GM12878 (cell line): ENCODE data around the gene CAND1. TPM values are rescaled to one million over a fixed set of nuclear protein-coding genes. Genes with fewer than 3 reads are reported as not detected.

Experiments used
- ATAC-seq: fragments of 200-7000 bp; cut with Tn5 transposase; 3 replicates; pipeline ENCODE4 v1.9.1; 2020; ENCODE audit warnings: mild to moderate bottlenecking, moderate library complexity
- BruUV-seq: library from RNA; stranded (reverse); fragments of 400-500 nt; replicated peaks from 2 replicates; lab custom pipeline; 2021; lab: Mats Ljungman, UMichigan
- CTCF ChIA-PET: fragments of 300-600 bp; sonication (Branson Sonifier 250); formaldehyde crosslinking; extraction: SDS; loops from one replicate; lab custom pipeline; 2021; ENCODE audit warnings: inconsistent platforms; lab: Yijun Ruan, JAX
- POLR2A ChIA-PET: fragments of 350-600 bp; formaldehyde crosslinking; extraction: SDS; loops from one replicate; lab custom pipeline; 2021; ENCODE audit warnings: inconsistent platforms; lab: Charles Lee
- RAD21 ChIA-PET: fragments of 300-600 bp; sonication (Branson Sonifier 250); formaldehyde crosslinking; loops from one replicate; lab custom pipeline; 2023; ENCODE audit warnings: antibody characterized with exemption; ENCODE audit not compliant: unreplicated experiment; lab: Charles Lee
- SMC1A ChIA-PET: fragments of 300-600 bp; sonication (Branson Sonifier 250); formaldehyde crosslinking; loops from one replicate; lab custom pipeline; 2023; ENCODE audit not compliant: unreplicated experiment, uncharacterized antibody; lab: Charles Lee
- DNase-seq: peaks from one replicate; pipeline ENCODE4 v3.0.0-alpha.2; 2011; ENCODE audit warnings: low read depth, low spot score
- FAIRE-seq: peaks from 3 replicates; lab custom pipeline; 2011; peaks lifted over from hg19 to GRCh38; lab: Jason Lieb, UNC
- H2AFZ ChIP-seq: 2 replicates; pipeline ENCODE4 v1.6.0; 2011; ENCODE audit warnings: low read depth, low read length, control low read depth; ENCODE audit not compliant: control insufficient read depth
- H3K27ac ChIP-seq: 2 replicates; pipeline ENCODE4 v1.5.1; 2011; ENCODE audit warnings: control low read depth; ENCODE audit not compliant: control insufficient read depth, insufficient read depth
- H3K27me3 ChIP-seq, 2 experiments: replicated peaks in 1 of 2; 2 replicates each; pipeline versions ENCODE4 v1.6.0 to v1.6.1; 2011; ENCODE audit warnings: low read length in 1 of 2; ENCODE audit not compliant: control insufficient read depth in 2 of 2, insufficient read depth in 2 of 2
- H3K36me3 ChIP-seq, 2 experiments: 2 replicates each; pipeline ENCODE4 v1.5.1; 2011; ENCODE audit warnings: low read length in 1 of 2; ENCODE audit not compliant: control insufficient read depth in 2 of 2, insufficient read depth in 2 of 2
- H3K4me1 ChIP-seq: 2 replicates; pipeline ENCODE4 v1.6.1; 2011; ENCODE audit warnings: mild to moderate bottlenecking, low read length, moderate library complexity, mixed read lengths; ENCODE audit not compliant: control insufficient read depth, insufficient read depth
- H3K4me2 ChIP-seq: 2 replicates; pipeline ENCODE4 v1.6.0; 2011; ENCODE audit warnings: control low read depth; ENCODE audit not compliant: control insufficient read depth, insufficient read depth
- H3K4me3 ChIP-seq: fragments of 200-600 bp; sonication (generic); 2 replicates; pipeline ENCODE4 v1.5.1; 2016
- H3K79me2 ChIP-seq: 2 replicates; pipeline ENCODE4 v1.6.0; 2011; ENCODE audit warnings: low read length; ENCODE audit not compliant: control insufficient read depth, insufficient read depth
- H3K9ac ChIP-seq: 2 replicates; pipeline ENCODE4 v1.8.0; 2011; ENCODE audit warnings: low read length, control low read depth, mixed read lengths; ENCODE audit not compliant: control insufficient read depth, insufficient read depth
- H3K9me3 ChIP-seq: replicated peaks from 3 replicates; pipeline ENCODE4 v1.5.1; 2011; ENCODE audit warnings: mild to moderate bottlenecking, low read length; ENCODE audit not compliant: control insufficient read depth, insufficient read depth
- H4K20me1 ChIP-seq: 2 replicates; pipeline ENCODE4 v1.6.0; 2011; ENCODE audit not compliant: control insufficient read depth, insufficient read depth
- BCL11A ChIP-seq: IDR thresholded peaks from 2 replicates; pipeline ENCODE4 v1.6.1; 2011; ENCODE audit warnings: low read depth, low read length
- ESRRA ChIP-seq: IDR thresholded peaks from 2 replicates; pipeline ENCODE4 v1.6.1; 2012; ENCODE audit warnings: mild to moderate bottlenecking, low read length, improper control_type of control experiment
- EZH2 ChIP-seq: IDR thresholded peaks from 2 replicates; pipeline ENCODE4 v1.6.1; 2012; ENCODE audit warnings: low read depth, mild to moderate bottlenecking, control low read depth, inconsistent platforms, low read length, borderline replicate concordance; ENCODE audit not compliant: control insufficient read depth
- HDGF ChIP-seq: fragments of 450-650 bp; IDR thresholded peaks from 2 replicates; pipeline ENCODE4 v1.6.1; 2016; ENCODE audit warnings: antibody characterized with exemption
- IKZF2 ChIP-seq, 2 experiments: fragments of 450-650 bp; IDR thresholded peaks; 2 replicates each; pipeline ENCODE4 v1.6.1; 2017; ENCODE audit warnings: mild to moderate bottlenecking in 2 of 2, moderate library complexity in 2 of 2
- NFXL1 ChIP-seq: fragments of 450-650 bp; IDR thresholded peaks from 2 replicates; pipeline ENCODE4 v1.6.1; 2017; ENCODE audit warnings: antibody characterized with exemption, mild to moderate bottlenecking, borderline replicate concordance
- NFYB ChIP-seq: IDR thresholded peaks from 2 replicates; pipeline ENCODE4 v1.6.1; 2011; ENCODE audit warnings: low read depth, mild to moderate bottlenecking, low read length, improper control_type of control experiment, moderate library complexity; ENCODE audit not compliant: insufficient read depth
- NRF1 ChIP-seq: conservative IDR thresholded peaks from 2 replicates; pipeline ENCODE4 v1.6.1; 2011; ENCODE audit warnings: mild to moderate bottlenecking, low read depth, low read length, improper control_type of control experiment
- POLR2AphosphoS2 ChIP-seq: IDR thresholded peaks from 2 replicates; pipeline ENCODE4 v1.6.1; 2011; ENCODE audit warnings: low read depth, mild to moderate bottlenecking, low read length, improper control_type of control experiment, moderate library complexity
- RAD51 ChIP-seq: fragments of 450-650 bp; IDR thresholded peaks from 2 replicates; pipeline ENCODE4 v1.6.1; 2016; ENCODE audit warnings: moderate library complexity, mild to moderate bottlenecking, inconsistent platforms
- STAT1 ChIP-seq: fragments of 450-650 bp; conservative IDR thresholded peaks from 2 replicates; pipeline ENCODE4 v1.6.1; 2014; ENCODE audit warnings: antibody characterized with exemption, mild to moderate bottlenecking
- TAF1 ChIP-seq: IDR thresholded peaks from 2 replicates; pipeline ENCODE4 v1.6.1; 2011; ENCODE audit warnings: mild to moderate bottlenecking, low read depth, low read length, borderline replicate concordance
- WRNIP1 ChIP-seq: IDR thresholded peaks from 2 replicates; pipeline ENCODE4 v1.6.1; 2011; ENCODE audit warnings: low read depth, low read length, improper control_type of control experiment, borderline replicate concordance
- WGBS: methylation state at CpG from one replicate; pipeline ENCODE4 v1.1.6; 2016; ENCODE audit warnings: low lambda C conversion rate; ENCODE audit not compliant: insufficient replicate concordance, insufficient coverage; ENCODE audit errors: missing lambda C conversion rate; 5-methylcytosine and 5-hydroxymethylcytosine counted together
- in situ Hi-C: fragments of 300-500 bp; cut with MboI; formaldehyde crosslinking; loops from 9 replicates; pipeline ENCODE4 v1.14.3; 2018; ENCODE audit warnings: mixed read lengths
- intact Hi-C: fragments of 100-400 bp; cut with micrococcal nuclease; formaldehyde crosslinking; loops from one replicate; pipeline ENCODE4 v1.14.2; 2022; ENCODE audit not compliant: unreplicated experiment
- polyA plus RNA-seq, 11 experiments: library from polyadenylated mRNA; depleted of rRNA in 4 of 11; unstranded in 6 of 11; stranded (reverse) in 5 of 11; fragments of >200 nt; fragmentation: Nextera tagmentation in 4 of 11; fragmentation: Illumina TruSeq in 1 of 11; extraction: Ambion mirVana in 4 of 11; extraction: Trizol in 1 of 11; gene quantifications; 1 replicate in 1 of 11; 2 replicates in 10 of 11; pipeline versions ENCODE4 v1.2.1 to v1.2.3, GENCODE V29; 2011 to 2016; ENCODE audit warnings: inconsistent platforms in 2 of 11, missing spikeins in 2 of 11, low read depth in 1 of 11
- total RNA-seq, 4 experiments: library from RNA; depleted of rRNA in 3 of 4; stranded (reverse); fragments of >200 nt in 3 of 4; fragmentation: Illumina TruSeq in 1 of 4; extraction: Trizol in 1 of 4; gene quantifications; 2 replicates each; pipeline versions ENCODE4 v1.2.1 to v1.2.3, GENCODE V29; 2013 to 2021
- TF ChIP-seq, protein P1 (sequence below): fragments of 450-650 bp; formaldehyde crosslinking; IDR thresholded peaks from 2 replicates; pipeline ENCODE4 v1.4.0; 2022; ENCODE audit warnings: mild to moderate bottlenecking, moderate library complexity
- TF ChIP-seq, protein P2 (sequence below): fragments of 450-650 bp; IDR thresholded peaks from 2 replicates; pipeline ENCODE4 v1.6.1; 2016; ENCODE audit warnings: mild to moderate bottlenecking
- TF ChIP-seq, protein P3 (sequence below): fragments of 450-650 bp; IDR thresholded peaks from 2 replicates; pipeline ENCODE4 v1.6.1; 2014; ENCODE audit warnings: mild to moderate bottlenecking

The CAND1 gene
- total and polyA plus RNA-seq, 10 of the 15 experiments (the other 5 are each of a cell fraction or from before 2014, with no cell fraction given) = 34.5 to 213 (median 96.0) TPM

DNA sequence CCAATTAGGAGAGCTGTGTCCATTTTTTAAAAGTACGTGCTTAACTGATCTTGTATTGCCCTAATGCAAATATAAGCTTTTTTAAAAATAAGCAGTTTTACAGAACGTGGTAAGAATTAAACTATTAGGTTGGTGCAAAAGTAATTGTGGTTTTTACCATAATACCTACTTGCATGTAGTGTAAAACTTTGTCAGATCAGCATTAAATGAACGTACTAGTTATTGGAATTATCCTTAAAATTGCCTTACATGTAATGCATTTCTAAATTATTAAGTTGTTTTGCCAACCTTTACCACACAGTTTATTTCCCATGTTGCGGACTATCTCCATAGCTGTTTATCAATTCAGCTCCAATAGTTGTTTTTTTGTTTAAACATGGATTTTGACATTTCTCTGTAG, 10.9 kb downstream of the CAND1 start:
- ATAC-seq = no peak
- DNase-seq = no peak
- SMC1A ChIA-PET = interaction anchor here (0.5 to 3.3 kb wide), 2 partner anchors 11 to 41 kb away, joined by 3 to 12 read pairs; partner anchors contain the start of gene CAND1
- H2AFZ ChIP-seq = no peak overlapping the region
- CTCF ChIA-PET = interaction anchor here (0.9 to 3.2 kb wide), 2 partner anchors 11 to 15 kb away, joined by 3 to 14 read pairs; partner anchors contain the start of gene CAND1
- no peaks in the 10 kb centered on the region; the same call in 2 of the 3 replicates for H3K9me3 ChIP-seq
- RAD21 ChIA-PET = interaction anchor here (0.8 to 1.4 kb wide), 2 partner anchors 11 to 381 kb away, joined by 3 to 7 read pairs; partner anchors contain the start of gene CAND1
- peaks cover 67% of the 10 kb centered on the region for H3K79me2 ChIP-seq
- H3K4me3 ChIP-seq = no peak overlapping the region
- WGBS = 43% methylated on average over 4 of the region's 4 CpGs
- H3K4me2 ChIP-seq = no peak overlapping the region
- H3K27me3 ChIP-seq = no peaks in the 10 kb centered on the region
- POLR2A ChIA-PET = interaction anchor here (1.7 kb wide), 1 partner anchor 12 kb away, joined by 5 read pairs; no protein-coding TSS in a partner anchor
- no TSS peak for BruUV-seq
- H3K36me3 ChIP-seq = peaks cover 0 to 10% of the 10 kb centered on the region in 2 experiments; a peak in 2 of 4 replicates
- no peak overlapping the region for H3K27ac ChIP-seq
- H3K4me1 ChIP-seq = no peaks in the 10 kb centered on the region; the same call in 1 of the 2 replicates
- intact Hi-C loops = no loop called here
- FAIRE-seq = no peak
- in situ Hi-C loops = no loop called here
- H3K9ac ChIP-seq = no peak overlapping the region
- TF ChIP-seq, protein P1, sequence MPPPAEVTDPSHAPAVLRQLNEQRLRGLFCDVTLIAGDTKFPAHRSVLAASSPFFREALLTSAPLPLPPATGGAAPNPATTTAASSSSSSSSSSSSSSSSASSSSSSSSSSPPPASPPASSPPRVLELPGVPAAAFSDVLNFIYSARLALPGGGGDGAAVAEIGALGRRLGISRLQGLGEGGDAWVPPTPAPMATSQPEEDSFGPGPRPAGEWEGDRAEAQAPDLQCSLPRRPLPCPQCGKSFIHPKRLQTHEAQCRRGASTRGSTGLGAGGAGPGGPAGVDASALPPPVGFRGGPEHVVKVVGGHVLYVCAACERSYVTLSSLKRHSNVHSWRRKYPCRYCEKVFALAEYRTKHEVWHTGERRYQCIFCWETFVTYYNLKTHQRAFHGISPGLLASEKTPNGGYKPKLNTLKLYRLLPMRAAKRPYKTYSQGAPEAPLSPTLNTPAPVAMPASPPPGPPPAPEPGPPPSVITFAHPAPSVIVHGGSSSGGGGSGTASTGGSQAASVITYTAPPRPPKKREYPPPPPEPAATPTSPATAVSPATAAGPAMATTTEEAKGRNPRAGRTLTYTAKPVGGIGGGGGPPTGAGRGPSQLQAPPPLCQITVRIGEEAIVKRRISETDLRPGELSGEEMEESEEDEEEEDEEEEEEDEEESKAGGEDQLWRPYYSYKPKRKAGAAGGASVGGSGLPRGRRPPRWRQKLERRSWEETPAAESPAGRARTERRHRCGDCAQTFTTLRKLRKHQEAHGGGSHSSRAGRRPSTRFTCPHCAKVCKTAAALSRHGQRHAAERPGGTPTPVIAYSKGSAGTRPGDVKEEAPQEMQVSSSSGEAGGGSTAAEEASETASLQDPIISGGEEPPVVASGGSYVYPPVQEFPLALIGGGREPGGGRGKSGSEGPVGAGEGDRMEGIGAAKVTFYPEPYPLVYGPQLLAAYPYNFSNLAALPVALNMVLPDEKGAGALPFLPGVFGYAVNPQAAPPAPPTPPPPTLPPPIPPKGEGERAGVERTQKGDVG (CRISPR knock-in tag) = no peak
- TF ChIP-seq STAT1 = no peak
- no peak for TF ChIP-seq BCL11A
- TF ChIP-seq NFXL1 = no peak
- no peak for TF ChIP-seq NRF1
- TF ChIP-seq IKZF2 (IDR thresholded peaks at IDR 0.05) = no peak
- TF ChIP-seq, protein P2, sequence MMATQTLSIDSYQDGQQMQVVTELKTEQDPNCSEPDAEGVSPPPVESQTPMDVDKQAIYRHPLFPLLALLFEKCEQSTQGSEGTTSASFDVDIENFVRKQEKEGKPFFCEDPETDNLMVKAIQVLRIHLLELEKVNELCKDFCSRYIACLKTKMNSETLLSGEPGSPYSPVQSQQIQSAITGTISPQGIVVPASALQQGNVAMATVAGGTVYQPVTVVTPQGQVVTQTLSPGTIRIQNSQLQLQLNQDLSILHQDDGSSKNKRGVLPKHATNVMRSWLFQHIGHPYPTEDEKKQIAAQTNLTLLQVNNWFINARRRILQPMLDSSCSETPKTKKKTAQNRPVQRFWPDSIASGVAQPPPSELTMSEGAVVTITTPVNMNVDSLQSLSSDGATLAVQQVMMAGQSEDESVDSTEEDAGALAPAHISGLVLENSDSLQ = no peak
- TF ChIP-seq WRNIP1 = no peak
- TF ChIP-seq ESRRA = no peak
- TF ChIP-seq, protein P3, sequence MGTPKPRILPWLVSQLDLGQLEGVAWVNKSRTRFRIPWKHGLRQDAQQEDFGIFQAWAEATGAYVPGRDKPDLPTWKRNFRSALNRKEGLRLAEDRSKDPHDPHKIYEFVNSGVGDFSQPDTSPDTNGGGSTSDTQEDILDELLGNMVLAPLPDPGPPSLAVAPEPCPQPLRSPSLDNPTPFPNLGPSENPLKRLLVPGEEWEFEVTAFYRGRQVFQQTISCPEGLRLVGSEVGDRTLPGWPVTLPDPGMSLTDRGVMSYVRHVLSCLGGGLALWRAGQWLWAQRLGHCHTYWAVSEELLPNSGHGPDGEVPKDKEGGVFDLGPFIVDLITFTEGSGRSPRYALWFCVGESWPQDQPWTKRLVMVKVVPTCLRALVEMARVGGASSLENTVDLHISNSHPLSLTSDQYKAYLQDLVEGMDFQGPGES = no peak
- TF ChIP-seq NFYB = no peak
- TF ChIP-seq HDGF = no peak
- no peak for TF ChIP-seq TAF1
- TF ChIP-seq RAD51 = no peak
- TF ChIP-seq EZH2 = no peak
- TF ChIP-seq POLR2AphosphoS2 = no peak
- TF ChIP-seq, all 136 proteins: peak for 0
- H4K20me1 ChIP-seq = 0 out of 2 replicates have a peak, but pooled peaks cover 2% of the 10 kb centered on the region
